K562 (cell line): ENCODE data around the gene ZMYND12.

Source experiments
- HCFC1 ChIP-seq: IDR thresholded peaks from 2 replicates; pipeline ENCODE4 v1.6.1; 2012; ENCODE audit warnings: low read depth, low read length, improper control_type of control experiment
- ZNF41 ChIP-seq: fragments of 250-450 bp; sonication (Bioruptor Pico); conservative IDR thresholded peaks from 2 replicates; pipeline ENCODE4 v1.4.0; 2020; ENCODE audit warnings: mild to moderate bottlenecking
- TF ChIP-seq, protein P1 (sequence below): fragments of 250-450 bp; sonication (Bioruptor Pico); IDR thresholded peaks from 2 replicates; pipeline ENCODE4 v1.4.0; 2020; ENCODE audit warnings: borderline replicate concordance
- TF ChIP-seq, protein P2 (sequence below), 2 experiments: fragments of 450-650 bp in 1 of 2; sonication (generic) in 1 of 2; formaldehyde crosslinking in 1 of 2; IDR thresholded peaks; 2 replicates each; pipeline versions ENCODE4 v1.7.1 to v1.9.0; 2016 to 2022; ENCODE audit warnings: inconsistent platforms in 1 of 2, mild to moderate bottlenecking in 1 of 2, missing genetic modification reagents in 1 of 2

- TF ChIP-seq, protein P1, sequence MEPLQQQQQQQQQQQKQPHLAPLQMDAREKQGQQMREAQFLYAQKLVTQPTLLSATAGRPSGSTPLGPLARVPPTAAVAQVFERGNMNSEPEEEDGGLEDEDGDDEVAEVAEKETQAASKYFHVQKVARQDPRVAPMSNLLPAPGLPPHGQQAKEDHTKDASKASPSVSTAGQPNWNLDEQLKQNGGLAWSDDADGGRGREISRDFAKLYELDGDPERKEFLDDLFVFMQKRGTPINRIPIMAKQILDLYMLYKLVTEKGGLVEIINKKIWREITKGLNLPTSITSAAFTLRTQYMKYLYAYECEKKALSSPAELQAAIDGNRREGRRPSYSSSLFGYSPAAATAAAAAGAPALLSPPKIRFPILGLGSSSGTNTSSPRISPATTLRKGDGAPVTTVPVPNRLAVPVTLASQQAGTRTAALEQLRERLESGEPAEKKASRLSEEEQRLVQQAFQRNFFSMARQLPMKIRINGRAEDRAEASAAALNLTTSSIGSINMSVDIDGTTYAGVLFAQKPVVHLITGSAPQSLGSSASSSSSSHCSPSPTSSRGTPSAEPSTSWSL (CRISPR knock-in tag): no peak
- TF ChIP-seq HCFC1: no peak
- TF ChIP-seq ZNF41 (CRISPR knock-in tag): no peak
- TF ChIP-seq, protein P2, sequence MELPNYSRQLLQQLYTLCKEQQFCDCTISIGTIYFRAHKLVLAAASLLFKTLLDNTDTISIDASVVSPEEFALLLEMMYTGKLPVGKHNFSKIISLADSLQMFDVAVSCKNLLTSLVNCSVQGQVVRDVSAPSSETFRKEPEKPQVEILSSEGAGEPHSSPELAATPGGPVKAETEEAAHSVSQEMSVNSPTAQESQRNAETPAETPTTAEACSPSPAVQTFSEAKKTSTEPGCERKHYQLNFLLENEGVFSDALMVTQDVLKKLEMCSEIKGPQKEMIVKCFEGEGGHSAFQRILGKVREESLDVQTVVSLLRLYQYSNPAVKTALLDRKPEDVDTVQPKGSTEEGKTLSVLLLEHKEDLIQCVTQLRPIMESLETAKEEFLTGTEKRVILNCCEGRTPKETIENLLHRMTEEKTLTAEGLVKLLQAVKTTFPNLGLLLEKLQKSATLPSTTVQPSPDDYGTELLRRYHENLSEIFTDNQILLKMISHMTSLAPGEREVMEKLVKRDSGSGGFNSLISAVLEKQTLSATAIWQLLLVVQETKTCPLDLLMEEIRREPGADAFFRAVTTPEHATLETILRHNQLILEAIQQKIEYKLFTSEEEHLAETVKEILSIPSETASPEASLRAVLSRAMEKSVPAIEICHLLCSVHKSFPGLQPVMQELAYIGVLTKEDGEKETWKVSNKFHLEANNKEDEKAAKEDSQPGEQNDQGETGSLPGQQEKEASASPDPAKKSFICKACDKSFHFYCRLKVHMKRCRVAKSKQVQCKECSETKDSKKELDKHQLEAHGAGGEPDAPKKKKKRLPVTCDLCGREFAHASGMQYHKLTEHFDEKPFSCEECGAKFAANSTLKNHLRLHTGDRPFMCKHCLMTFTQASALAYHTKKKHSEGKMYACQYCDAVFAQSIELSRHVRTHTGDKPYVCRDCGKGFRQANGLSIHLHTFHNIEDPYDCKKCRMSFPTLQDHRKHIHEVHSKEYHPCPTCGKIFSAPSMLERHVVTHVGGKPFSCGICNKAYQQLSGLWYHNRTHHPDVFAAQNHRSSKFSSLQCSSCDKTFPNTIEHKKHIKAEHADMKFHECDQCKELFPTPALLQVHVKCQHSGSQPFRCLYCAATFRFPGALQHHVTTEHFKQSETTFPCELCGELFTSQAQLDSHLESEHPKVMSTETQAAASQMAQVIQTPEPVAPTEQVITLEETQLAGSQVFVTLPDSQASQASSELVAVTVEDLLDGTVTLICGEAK (IDR thresholded peaks at IDR 0.05): no peak
- TF ChIP-seq, protein P2 (CRISPR knock-in tag; IDR thresholded peaks at IDR 0.05): no peak
Measured at GRCh38 chr1:42381280-42381673, 74.5 kb downstream of the ZMYND12 start.
